ENCODE data around the gene FXYD7.

DNA sequence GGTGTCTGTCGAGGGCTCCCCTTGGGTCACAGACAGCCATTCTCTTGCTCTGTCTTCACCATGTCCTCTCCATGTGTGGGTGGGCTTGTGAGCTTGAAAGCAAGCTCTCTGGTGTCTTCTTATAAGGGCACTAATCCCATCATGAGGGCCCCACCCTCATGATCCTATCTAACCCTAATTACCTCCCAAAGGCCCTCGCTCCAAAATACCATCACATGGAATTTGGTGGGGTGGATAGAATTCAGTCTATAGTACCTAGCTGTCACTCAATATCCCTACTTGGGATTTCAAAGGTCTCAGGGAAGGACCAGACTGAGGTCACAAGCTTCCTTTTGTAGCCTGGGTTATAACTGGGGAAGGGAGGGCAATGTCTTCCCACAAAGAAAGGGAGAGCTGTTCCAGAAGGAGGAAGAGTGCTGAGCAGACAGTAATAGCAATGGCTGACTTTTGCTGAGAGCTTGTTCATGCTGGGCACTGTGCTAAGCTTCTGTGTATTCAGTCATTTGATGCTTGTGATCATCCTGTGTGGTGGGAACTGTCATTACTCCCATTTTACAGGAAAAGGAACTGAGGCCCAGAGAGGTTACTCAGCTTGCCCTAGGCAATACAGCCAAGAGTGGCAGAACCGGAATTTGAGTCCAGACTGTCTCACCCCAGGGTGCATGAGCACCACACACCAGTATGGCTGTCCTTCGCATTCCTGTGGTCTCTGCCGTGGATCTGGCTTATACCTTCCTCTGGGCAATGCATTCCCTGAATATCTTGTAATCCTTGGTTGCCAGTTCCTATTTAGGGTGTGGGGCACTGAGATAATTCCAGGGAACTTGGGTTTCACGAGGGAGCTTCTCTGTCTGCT lies 19.6 kb downstream of the FXYD7 start:
- TF ChIP-seq, protein P1, sequence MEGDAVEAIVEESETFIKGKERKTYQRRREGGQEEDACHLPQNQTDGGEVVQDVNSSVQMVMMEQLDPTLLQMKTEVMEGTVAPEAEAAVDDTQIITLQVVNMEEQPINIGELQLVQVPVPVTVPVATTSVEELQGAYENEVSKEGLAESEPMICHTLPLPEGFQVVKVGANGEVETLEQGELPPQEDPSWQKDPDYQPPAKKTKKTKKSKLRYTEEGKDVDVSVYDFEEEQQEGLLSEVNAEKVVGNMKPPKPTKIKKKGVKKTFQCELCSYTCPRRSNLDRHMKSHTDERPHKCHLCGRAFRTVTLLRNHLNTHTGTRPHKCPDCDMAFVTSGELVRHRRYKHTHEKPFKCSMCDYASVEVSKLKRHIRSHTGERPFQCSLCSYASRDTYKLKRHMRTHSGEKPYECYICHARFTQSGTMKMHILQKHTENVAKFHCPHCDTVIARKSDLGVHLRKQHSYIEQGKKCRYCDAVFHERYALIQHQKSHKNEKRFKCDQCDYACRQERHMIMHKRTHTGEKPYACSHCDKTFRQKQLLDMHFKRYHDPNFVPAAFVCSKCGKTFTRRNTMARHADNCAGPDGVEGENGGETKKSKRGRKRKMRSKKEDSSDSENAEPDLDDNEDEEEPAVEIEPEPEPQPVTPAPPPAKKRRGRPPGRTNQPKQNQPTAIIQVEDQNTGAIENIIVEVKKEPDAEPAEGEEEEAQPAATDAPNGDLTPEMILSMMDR (conservative IDR thresholded peaks at IDR 0.05): no peak
- no peak for TF ChIP-seq ZFX (IDR thresholded peaks at IDR 0.05)

Data from C4-2B (cell line).